ENCODE measurements around the gene KRT14. TPM values are rescaled to one million over a fixed set of nuclear protein-coding genes. Genes with fewer than 3 reads are reported as not detected.
A peak's percentile ranks its signal among the peaks of the same experiment; 100 is the strongest.

KRT14 gene
- total and polyA plus RNA-seq, 11 donors, result 0.23 to 0.38 TPM; not detected in 9

- Histone ChIP-seq H3K27ac (no peak overlapping the region), H3K36me3 (no peaks in the 10 kb centered on the region), H3K4me1 (no peaks in the 10 kb centered on the region), H3K27me3 (peaks cover 0 to 36% (median 4%) of the 10 kb centered on the region in 9 donors), H3K9me3 (no peaks in the 10 kb centered on the region), H3K4me3 (no peak overlapping the region)
- DNase-seq (peak in 1 of 5 donors; percentile 54), ATAC-seq (no peak)
- no peak for TF ChIP-seq POLR2A (IDR thresholded peaks at IDR 0.05)
- TF ChIP-seq CTCF (IDR thresholded peaks at IDR 0.05), result no peak
- intact Hi-C loops (cut with DNase I), result no loop called here
- WGBS, 4 donors, result 59 to 79% (median 63%) methylated on average over 8 of the region's 8 CpGs
These were observed 6.7 kb upstream of the KRT14 start for GRCh38 chr17:41593306-41593981.

- Histone ChIP-seq H3K4me3 (no peak overlapping the region), H3K36me3 (no peaks in the 10 kb centered on the region), H3K27me3 (peaks cover 0 to 36% (median 4%) of the 10 kb centered on the region in 9 donors), H3K27ac (no peak overlapping the region), H3K4me1 (no peaks in the 10 kb centered on the region), H3K9me3 (no peaks in the 10 kb centered on the region)
- no peak for ATAC-seq
- WGBS, 4 donors, result 73 to 83% (median 76%) methylated on average over 12 of the region's 12 CpGs
- intact Hi-C loops (cut with DNase I), result no loop called here
- TF ChIP-seq CTCF (IDR thresholded peaks at IDR 0.05) (no peak), POLR2A (IDR thresholded peaks at IDR 0.05) (no peak)
- peak in 1 of 5 donors; percentile 21 for DNase-seq
These were observed 6.1 kb upstream of the KRT14 start for GRCh38 chr17:41592601-41593305.

- Histone ChIP-seq H3K27ac (no peak overlapping the region), H3K4me1 (no peaks in the 10 kb centered on the region), H3K4me3 (no peak overlapping the region), H3K36me3 (no peaks in the 10 kb centered on the region), H3K9me3 (no peaks in the 10 kb centered on the region), H3K27me3 (peaks cover 0 to 41% (median under 1%) of the 10 kb centered on the region in 9 donors)
- no peak for ATAC-seq
- intact Hi-C loops (cut with DNase I), result loop anchor here in 1 of 10 donors (10.0 kb wide), 1 partner anchor 56 kb away; no protein-coding TSS in a partner anchor
- TF ChIP-seq POLR2A (IDR thresholded peaks at IDR 0.05), result no peak
- no peak for TF ChIP-seq CTCF (IDR thresholded peaks at IDR 0.05)
- peak in 1 of 5 donors; percentile 33 for DNase-seq
- WGBS, 4 donors, result 62 to 84% (median 74%) methylated on average over 2 to 3 of the region's 3 CpGs
These were observed 2.6 kb upstream of the KRT14 start for GRCh38 chr17:41589301-41589700.

- Histone ChIP-seq H3K4me3 (no peak overlapping the region), H3K4me1 (no peaks in the 10 kb centered on the region), H3K9me3 (no peaks in the 10 kb centered on the region), H3K27me3 (peaks cover 0 to 35% (median 0%) of the 10 kb centered on the region in 9 donors), H3K27ac (no peak overlapping the region), H3K36me3 (no peaks in the 10 kb centered on the region)
- TF ChIP-seq POLR2A (IDR thresholded peaks at IDR 0.05) (no peak), CTCF (IDR thresholded peaks at IDR 0.05) (no peak)
- DNase-seq (no peak), ATAC-seq (no peak)
- intact Hi-C loops (cut with DNase I), result loop anchor here in 1 of 10 donors (10.0 kb wide), 1 partner anchor 57 kb away; no protein-coding TSS in a partner anchor
- 64 to 78% (median 70%) methylated on average over 4 to 8 of the region's 8 CpGs for WGBS, 4 donors
These were observed 1.6 kb upstream of the KRT14 start for GRCh38 chr17:41588126-41588810.

All from heart left ventricle (tissue), 16 donors.